ENCODE data around the gene TNFRSF25.

TNFRSF25 gene

GRCh38 chr1:6491966-6492365 is 26.0 kb upstream of the TNFRSF25 start:
- no peaks in the 10 kb centered on the region for H3K9me3 ChIP-seq
- intact Hi-C loops (cut with DNase I; ENCODE audit: low total_unique reads), result no loop called here
- H3K36me3 ChIP-seq, result no peaks in the 10 kb centered on the region
- H3K4me1 ChIP-seq, result peaks cover 0 to 41% (median 23%) of the 10 kb centered on the region in 4 donors
- H3K27ac ChIP-seq, result no peak overlapping the region
- no peak overlapping the region for H3K4me3 ChIP-seq
- TF ChIP-seq CTCF (IDR thresholded peaks at IDR 0.05), result no peak
- no peak for DNase-seq
- H3K27me3 ChIP-seq, result peaks cover 0 to 20% of the 10 kb centered on the region in 2 donors

- no peak for DNase-seq
- H3K4me1 ChIP-seq, result peaks cover 0 to 37% (median 21%) of the 10 kb centered on the region in 4 donors
- H3K36me3 ChIP-seq, result no peaks in the 10 kb centered on the region
- intact Hi-C loops (cut with DNase I; ENCODE audit: low total_unique reads), result no loop called here
- no peaks in the 10 kb centered on the region for H3K9me3 ChIP-seq
- H3K27me3 ChIP-seq, result peaks cover 0 to 20% of the 10 kb centered on the region in 2 donors
- peak within 1 kb of the TSS; percentile 48 to 53 for H3K4me3 ChIP-seq
- TF ChIP-seq CTCF (IDR thresholded peaks at IDR 0.05), result no peak
- peak within 1 kb of the TSS in 1 of 2 donors; percentile 32 for H3K27ac ChIP-seq
Observed at GRCh38 chr1:6491480-6491962, 25.5 kb upstream of the TNFRSF25 start, which contains the start of gene PLEKHG5. TSS of gene PLEKHG5 (minus strand) at chr1:6491667. CDS start at chr1:6477571, 14,096 bp downstream.

- peak overlapping the region; percentile 48 to 53 for H3K4me3 ChIP-seq
- no peaks in the 10 kb centered on the region for H3K9me3 ChIP-seq
- H3K27ac ChIP-seq, result peak overlapping the region in 1 of 2 donors; percentile 32
- DNase-seq, result no peak
- no peak for TF ChIP-seq CTCF (IDR thresholded peaks at IDR 0.05)
- intact Hi-C loops (cut with DNase I; ENCODE audit: low total_unique reads), result no loop called here
- peaks cover 3 to 36% (median 20%) of the 10 kb centered on the region in 4 donors for H3K4me1 ChIP-seq
- H3K27me3 ChIP-seq, result peaks cover 0 to 23% of the 10 kb centered on the region in 2 donors
- no peaks in the 10 kb centered on the region for H3K36me3 ChIP-seq
Observed at GRCh38 chr1:6491081-6491449, 25.1 kb upstream of the TNFRSF25 start.

- TF ChIP-seq CTCF (IDR thresholded peaks at IDR 0.05), result no peak
- Histone ChIP-seq H3K4me3 (peak overlapping the region; percentile 48 to 53), H3K36me3 (no peaks in the 10 kb centered on the region), H3K27ac (peak overlapping the region in 1 of 2 donors; percentile 32), H3K9me3 (no peaks in the 10 kb centered on the region), H3K4me1 (peaks cover 5 to 40% (median 26%) of the 10 kb centered on the region in 4 donors), H3K27me3 (peaks cover 0 to 29% of the 10 kb centered on the region in 2 donors)
- no peak for DNase-seq
- intact Hi-C loops (cut with DNase I; ENCODE audit: low total_unique reads), result no loop called here
Observed at GRCh38 chr1:6490181-6491080, 24.5 kb upstream of the TNFRSF25 start.

- no peak overlapping the region for H3K27ac ChIP-seq
- no peaks in the 10 kb centered on the region for H3K36me3 ChIP-seq
- H3K9me3 ChIP-seq, result no peaks in the 10 kb centered on the region
- peak overlapping the region; percentile 48 to 53 for H3K4me3 ChIP-seq
- DNase-seq, result peak; percentile 42 to 80
- TF ChIP-seq CTCF (IDR thresholded peaks at IDR 0.05), result peak; percentile 65 to 90
- intact Hi-C loops (cut with DNase I; ENCODE audit: low total_unique reads), result loop anchor here (5.0 to 10.0 kb wide), 2 partner anchors 65 to 158 kb away; partner anchors contain the start of genes NOL9 and TAS1R1
- H3K27me3 ChIP-seq, result peaks cover 0 to 36% of the 10 kb centered on the region in 2 donors
- peaks cover 5 to 47% (median 31%) of the 10 kb centered on the region in 4 donors for H3K4me1 ChIP-seq
Observed at GRCh38 chr1:6489799-6490180, 23.8 kb upstream of the TNFRSF25 start.

Data from tibial artery (tissue), 4 donors.